SK-N-SH (cell line): ENCODE data around the gene THAP6. TPM values are rescaled to one million over a fixed set of nuclear protein-coding genes. Genes with fewer than 3 reads are reported as not detected.

Experiments
- CTCF ChIA-PET: fragments of 300-600, 350-600 bp; formaldehyde crosslinking; extraction: SDS; loops from one replicate; lab custom pipeline; 2021; lab: Yijun Ruan, JAX
- POLR2A ChIA-PET: fragments of 350-600 bp; sonication (Branson Sonifier 250); formaldehyde crosslinking; extraction: SDS; loops from one replicate; lab custom pipeline; 2020; ENCODE audit warnings: antibody characterized with exemption, inconsistent platforms; lab: Yijun Ruan, JAX
- DNase-seq: peaks from one replicate; pipeline ENCODE4 v3.0.0; 2012
- H2AFZ ChIP-seq: fragments of 200-600 bp; sonication (generic); 2 replicates; pipeline ENCODE4 v1.8.1; 2016; ENCODE audit warnings: antibody characterized with exemption, mild to moderate bottlenecking, low read depth
- H3F3A ChIP-seq: fragments of 200-600 bp; sonication (generic); replicated peaks from 2 replicates; pipeline ENCODE3; 2016; ENCODE audit warnings: antibody characterized with exemption, mild to moderate bottlenecking; ENCODE audit not compliant: insufficient read depth
- H3K27ac ChIP-seq, 2 experiments: fragments of 200-500 bp in 1 of 2; fragments of 200-600 bp in 1 of 2; sonication (Bioruptor generic) in 1 of 2; sonication (generic), shearing (Covaris generic) in 1 of 2; 2 replicates each; pipeline versions ENCODE4 v1.5.1 to v1.6.1; 2014 to 2016; ENCODE audit warnings: low read depth in 2 of 2, inconsistent platforms in 1 of 2, low read length in 1 of 2, mild to moderate bottlenecking in 1 of 2, mixed read lengths in 1 of 2
- H3K27me3 ChIP-seq: fragments of 200-600 bp; sonication (generic), shearing (Covaris generic); 2 replicates; pipeline ENCODE4 v1.6.1; 2016; ENCODE audit warnings: mixed run types; ENCODE audit not compliant: insufficient read depth
- H3K36me3 ChIP-seq, 2 experiments: fragments of 200-500 bp in 1 of 2; fragments of 200-600 bp in 1 of 2; sonication (Bioruptor generic) in 1 of 2; sonication (generic) in 1 of 2; replicated peaks in 1 of 2; 2 replicates each; pipeline versions ENCODE3 to v1.5.1; 2014 to 2016; ENCODE audit warnings: low read length in 1 of 2, mild to moderate bottlenecking in 1 of 2; ENCODE audit not compliant: insufficient read depth in 2 of 2, control insufficient read depth in 1 of 2
- H3K4me1 ChIP-seq, 2 experiments: fragments of 200-500 bp in 1 of 2; fragments of 200-600 bp in 1 of 2; sonication (Bioruptor generic) in 1 of 2; sonication (generic), shearing (Covaris generic) in 1 of 2; 2 replicates each; pipeline versions ENCODE4 v1.5.1 to v1.6.1; 2014 to 2016; ENCODE audit warnings: low read depth in 1 of 2, low read length in 1 of 2, mixed run types in 1 of 2; ENCODE audit not compliant: insufficient read depth in 2 of 2, control insufficient read depth in 1 of 2
- H3K4me2 ChIP-seq: fragments of 200-600 bp; sonication (generic), shearing (Covaris generic); 2 replicates; pipeline ENCODE4 v1.6.1; 2017; ENCODE audit warnings: mixed run types
- H3K4me3 ChIP-seq, 2 experiments: fragments of 200-500 bp in 1 of 2; fragments of 200-600 bp in 1 of 2; sonication (Bioruptor generic) in 1 of 2; sonication (generic), shearing (Covaris generic) in 1 of 2; 2 replicates each; pipeline versions ENCODE4 v1.5.1 to v1.8.1; 2014 to 2016; ENCODE audit warnings: low read depth in 2 of 2, inconsistent platforms in 1 of 2, low read length in 1 of 2, mild to moderate bottlenecking in 1 of 2, mixed read lengths in 1 of 2, moderate library complexity in 1 of 2
- H3K79me2 ChIP-seq: fragments of 200-600 bp; sonication (generic); 2 replicates; pipeline ENCODE4 v1.8.1; 2017; ENCODE audit warnings: mild to moderate bottlenecking; ENCODE audit not compliant: insufficient read depth
- H3K9ac ChIP-seq: fragments of 200-600 bp; sonication (generic); 2 replicates; pipeline ENCODE4 v1.6.1; 2017; ENCODE audit warnings: mixed run types
- H3K9me2 ChIP-seq: fragments of 200-600 bp; sonication (generic); 2 replicates; pipeline ENCODE4 v1.6.1; 2017; ENCODE audit warnings: mixed run types
- H3K9me3 ChIP-seq: fragments of 200-600 bp; sonication (generic); 2 replicates; pipeline ENCODE4 v1.6.1; 2017; ENCODE audit warnings: mixed run types, mild to moderate bottlenecking, moderate library complexity
- H4K20me1 ChIP-seq: fragments of 200-600 bp; sonication (generic); 2 replicates; pipeline ENCODE4 v1.6.1; 2017; ENCODE audit warnings: mild to moderate bottlenecking, mixed run types; ENCODE audit not compliant: insufficient read depth
- ELF1 ChIP-seq: IDR thresholded peaks from 2 replicates; pipeline ENCODE4 v1.4.0; 2012
- EP300 ChIP-seq, 2 experiments: IDR thresholded peaks; 2 replicates each; pipeline versions ENCODE4 v1.4.0 to v1.6.1; 2012; ENCODE audit warnings: borderline replicate concordance in 1 of 2, low read depth in 1 of 2, low read length in 1 of 2
- FOSL2 ChIP-seq: IDR thresholded peaks from 2 replicates; pipeline ENCODE4 v1.4.0; 2012; ENCODE audit warnings: low read depth, mild to moderate bottlenecking, moderate library complexity, borderline replicate concordance
- FOXM1 ChIP-seq: IDR thresholded peaks from 2 replicates; pipeline ENCODE4 v1.4.0; 2012; ENCODE audit warnings: low read depth, mild to moderate bottlenecking
- IRF3 ChIP-seq: fragments of 150-350 bp; IDR thresholded peaks from 2 replicates; pipeline ENCODE4 v1.6.1; 2016; ENCODE audit warnings: mild to moderate bottlenecking, low read depth, low read length
- JUND ChIP-seq: IDR thresholded peaks from 2 replicates; pipeline ENCODE4 v1.4.0; 2012
- MEF2A ChIP-seq: IDR thresholded peaks from 2 replicates; pipeline ENCODE4 v1.4.0; 2012; ENCODE audit warnings: low read depth, borderline replicate concordance
- MXI1 ChIP-seq: IDR thresholded peaks from 2 replicates; pipeline ENCODE4 v1.6.1; 2012; ENCODE audit warnings: mild to moderate bottlenecking, low read depth, low read length, improper control_type of control experiment
- NRF1 ChIP-seq: IDR thresholded peaks from 2 replicates; pipeline ENCODE4 v1.6.1; 2012; ENCODE audit warnings: low read depth, mild to moderate bottlenecking, low read length
- RCOR1 ChIP-seq: fragments of 150-350 bp; IDR thresholded peaks from 2 replicates; pipeline ENCODE4 v1.6.1; 2017; ENCODE audit warnings: antibody characterized with exemption, low read length
- TAF1 ChIP-seq: IDR thresholded peaks from 2 replicates; pipeline ENCODE4 v1.6.1; 2012; ENCODE audit warnings: low read depth, mild to moderate bottlenecking, low read length, moderate library complexity, borderline replicate concordance
- TEAD4 ChIP-seq: IDR thresholded peaks from 2 replicates; pipeline ENCODE4 v1.4.0; 2012; ENCODE audit warnings: mild to moderate bottlenecking, borderline replicate concordance; ENCODE audit not compliant: insufficient read depth
- ZBTB33 ChIP-seq: IDR thresholded peaks from 2 replicates; pipeline ENCODE4 v1.4.0; 2012; ENCODE audit warnings: low read depth, borderline replicate concordance
- WGBS: methylation state at CpG from one replicate; pipeline ENCODE4 v1.1.6; 2017; ENCODE audit warnings: low lambda C conversion rate; 5-methylcytosine and 5-hydroxymethylcytosine counted together
- polyA plus RNA-seq, 3 experiments: library from polyadenylated mRNA; depleted of rRNA; stranded (reverse); fragments of >200 nt; gene quantifications; 2 replicates each; pipeline ENCODE4 v1.2.3, GENCODE V29; 2012
- TF ChIP-seq, protein P1 (sequence below): IDR thresholded peaks from 2 replicates; pipeline ENCODE4 v1.4.0; 2012; ENCODE audit warnings: low read depth
- TF ChIP-seq, protein P2 (sequence below): IDR thresholded peaks from 2 replicates; pipeline ENCODE4 v1.6.1; 2012; ENCODE audit warnings: mild to moderate bottlenecking, low read depth, low read length, moderate library complexity
- TF ChIP-seq, protein P3 (sequence below): fragments of 200-600 bp; sonication (generic); IDR thresholded peaks from 2 replicates; pipeline ENCODE4 v1.6.1; 2017; ENCODE audit warnings: antibody characterized with exemption, mild to moderate bottlenecking, moderate library complexity

The THAP6 gene
- polyA plus RNA-seq, 1 of the 3 experiments (the other 2 are of a cell fraction), result 6.9 TPM

DNA sequence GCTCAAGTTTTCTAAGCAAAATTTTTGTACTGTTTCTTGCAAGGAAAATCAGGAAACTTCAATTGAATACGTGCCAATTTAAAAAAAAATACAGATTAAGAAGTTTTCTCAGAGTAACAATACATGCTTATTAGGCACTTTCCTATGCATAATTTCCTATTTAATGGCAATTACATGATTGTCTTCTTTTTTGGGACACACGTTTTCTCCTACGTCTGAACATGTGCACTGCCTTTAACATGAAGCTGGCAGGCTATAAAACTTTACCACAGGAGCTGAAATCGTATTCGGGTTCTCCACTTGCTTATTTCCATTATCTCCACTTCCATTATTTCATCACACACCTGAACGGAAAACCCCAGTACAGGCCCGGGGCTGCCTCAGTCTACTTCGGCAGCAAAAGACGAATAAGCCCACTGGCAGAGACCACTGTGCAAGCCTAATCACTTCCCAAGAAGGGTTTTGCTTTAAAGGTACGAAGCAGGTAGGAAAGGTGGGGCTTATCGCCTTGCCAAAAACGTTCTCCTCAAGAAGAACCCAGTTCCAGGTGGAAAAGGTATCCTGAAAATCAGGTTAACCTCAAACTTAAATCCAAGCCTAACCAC lies 645 bp upstream of the THAP6 start:
- POLR2A ChIA-PET, result interaction anchor here (1.2 to 1.4 kb wide), 3 partner anchors 12 to 29 kb away, joined by 4 to 6 read pairs (median 5); no protein-coding TSS in a partner anchor
- Histone ChIP-seq H2AFZ (peak overlapping the region; percentile 98), H3F3A (no peaks in the 10 kb centered on the region), H3K4me2 (peak overlapping the region; percentile 87), H3K27ac (peak overlapping the region; percentile 91 to 99), H3K36me3 (peaks cover 25 to 36% of the 10 kb centered on the region in 2 experiments), H3K79me2 (peaks cover 67% of the 10 kb centered on the region), H3K9ac (peak overlapping the region; percentile 83), H3K9me3 (no peaks in the 10 kb centered on the region), H4K20me1 (no peaks in the 10 kb centered on the region), H3K27me3 (no peaks in the 10 kb centered on the region), H3K4me1 (peaks cover 0 to 7% of the 10 kb centered on the region in 2 experiments; a peak in 2 of 4 replicates), H3K4me3 (peak overlapping the region; percentile 90 to 93), H3K9me2 (no peaks in the 10 kb centered on the region)
- no peak for TF ChIP-seq NRF1
- no peak for DNase-seq
- 2% methylated on average over 12 of the region's 12 CpGs for WGBS
- CTCF ChIA-PET, result interaction anchor here (0.6 to 1.6 kb wide), 3 partner anchors 16 to 1541 kb away, joined by 3 to 7 read pairs (median 4); partner anchors contain the start of gene USO1

DNA sequence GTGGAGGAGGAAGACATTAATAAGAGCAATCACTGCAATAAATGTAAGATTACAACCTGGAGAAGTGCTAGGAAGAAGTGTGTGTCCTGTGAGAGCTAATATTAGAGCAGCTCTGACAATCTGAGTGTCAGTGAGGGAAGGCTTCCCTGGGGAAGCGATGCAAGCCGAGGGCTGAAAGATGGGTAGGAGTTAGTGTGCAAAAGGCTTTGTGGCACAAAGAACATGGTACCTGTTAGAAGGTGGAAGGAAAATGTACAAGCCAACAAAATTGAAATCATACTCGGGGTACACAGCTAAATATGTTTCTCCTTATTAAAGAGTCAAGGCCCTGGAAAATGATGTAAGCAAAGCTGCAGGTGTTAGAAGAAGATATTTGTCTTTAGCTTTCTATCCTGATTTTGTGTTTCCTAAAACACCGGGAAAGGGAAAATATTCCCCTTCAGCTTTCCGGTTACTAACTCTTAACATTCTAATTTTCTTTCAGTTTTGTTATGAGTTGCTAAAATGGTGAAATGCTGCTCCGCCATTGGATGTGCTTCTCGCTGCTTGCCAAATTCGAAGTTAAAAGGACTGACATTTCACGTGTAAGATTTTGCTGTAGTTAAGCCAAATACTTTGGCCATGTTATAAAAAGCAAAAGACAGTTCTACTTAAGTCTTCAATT lies 808 bp downstream of the THAP6 start:
- Histone ChIP-seq H3K79me2 (peaks cover 55% of the 10 kb centered on the region), H3K9me3 (no peaks in the 10 kb centered on the region), H3K27me3 (no peaks in the 10 kb centered on the region), H3K9ac (peak overlapping the region; percentile 83), H3K36me3 (peaks cover 29 to 37% of the 10 kb centered on the region in 2 experiments), H4K20me1 (no peaks in the 10 kb centered on the region), H3F3A (no peaks in the 10 kb centered on the region), H3K27ac (peak overlapping the region; percentile 91 to 99), H3K4me1 (peaks cover 0 to 7% of the 10 kb centered on the region in 2 experiments; a peak in 2 of 4 replicates), H3K4me2 (peak overlapping the region; percentile 87), H3K4me3 (peak overlapping the region; percentile 90 to 93), H2AFZ (peak overlapping the region; percentile 71), H3K9me2 (no peaks in the 10 kb centered on the region)
- WGBS, result 28% methylated on average over 9 of the region's 9 CpGs
- CTCF ChIA-PET, result interaction anchor here (1.1 to 1.9 kb wide), 4 partner anchors 12 to 209 kb away, joined by 3 to 5 read pairs (median 4); partner anchors contain the start of gene USO1
- POLR2A ChIA-PET, result interaction anchor here (0.7 to 1.4 kb wide), 6 partner anchors 10 to 209 kb away, joined by 3 to 6 read pairs (median 4); partner anchors contain the start of gene USO1
- DNase-seq, result peak; percentile 7
- TF ChIP-seq JUND, result no peak
- TF ChIP-seq TAF1, result no peak
- TF ChIP-seq TEAD4, result no peak
- no peak for TF ChIP-seq MXI1
- TF ChIP-seq, protein P1, sequence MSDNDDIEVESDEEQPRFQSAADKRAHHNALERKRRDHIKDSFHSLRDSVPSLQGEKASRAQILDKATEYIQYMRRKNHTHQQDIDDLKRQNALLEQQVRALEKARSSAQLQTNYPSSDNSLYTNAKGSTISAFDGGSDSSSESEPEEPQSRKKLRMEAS, result no peak
- TF ChIP-seq MEF2A, result no peak
- no peak for TF ChIP-seq ZBTB33
- TF ChIP-seq, protein P2, sequence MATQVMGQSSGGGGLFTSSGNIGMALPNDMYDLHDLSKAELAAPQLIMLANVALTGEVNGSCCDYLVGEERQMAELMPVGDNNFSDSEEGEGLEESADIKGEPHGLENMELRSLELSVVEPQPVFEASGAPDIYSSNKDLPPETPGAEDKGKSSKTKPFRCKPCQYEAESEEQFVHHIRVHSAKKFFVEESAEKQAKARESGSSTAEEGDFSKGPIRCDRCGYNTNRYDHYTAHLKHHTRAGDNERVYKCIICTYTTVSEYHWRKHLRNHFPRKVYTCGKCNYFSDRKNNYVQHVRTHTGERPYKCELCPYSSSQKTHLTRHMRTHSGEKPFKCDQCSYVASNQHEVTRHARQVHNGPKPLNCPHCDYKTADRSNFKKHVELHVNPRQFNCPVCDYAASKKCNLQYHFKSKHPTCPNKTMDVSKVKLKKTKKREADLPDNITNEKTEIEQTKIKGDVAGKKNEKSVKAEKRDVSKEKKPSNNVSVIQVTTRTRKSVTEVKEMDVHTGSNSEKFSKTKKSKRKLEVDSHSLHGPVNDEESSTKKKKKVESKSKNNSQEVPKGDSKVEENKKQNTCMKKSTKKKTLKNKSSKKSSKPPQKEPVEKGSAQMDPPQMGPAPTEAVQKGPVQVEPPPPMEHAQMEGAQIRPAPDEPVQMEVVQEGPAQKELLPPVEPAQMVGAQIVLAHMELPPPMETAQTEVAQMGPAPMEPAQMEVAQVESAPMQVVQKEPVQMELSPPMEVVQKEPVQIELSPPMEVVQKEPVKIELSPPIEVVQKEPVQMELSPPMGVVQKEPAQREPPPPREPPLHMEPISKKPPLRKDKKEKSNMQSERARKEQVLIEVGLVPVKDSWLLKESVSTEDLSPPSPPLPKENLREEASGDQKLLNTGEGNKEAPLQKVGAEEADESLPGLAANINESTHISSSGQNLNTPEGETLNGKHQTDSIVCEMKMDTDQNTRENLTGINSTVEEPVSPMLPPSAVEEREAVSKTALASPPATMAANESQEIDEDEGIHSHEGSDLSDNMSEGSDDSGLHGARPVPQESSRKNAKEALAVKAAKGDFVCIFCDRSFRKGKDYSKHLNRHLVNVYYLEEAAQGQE, result no peak
- TF ChIP-seq RCOR1, result no peak
- TF ChIP-seq ELF1, result no peak
- no peak for TF ChIP-seq FOSL2
- TF ChIP-seq EP300 (IDR thresholded peaks at IDR 0.05; ENCODE audit: borderline replicate concordance in 1 of 2, low read depth in 1 of 2, low read length in 1 of 2), result no peak
- no peak for TF ChIP-seq FOXM1
- TF ChIP-seq, protein P3, sequence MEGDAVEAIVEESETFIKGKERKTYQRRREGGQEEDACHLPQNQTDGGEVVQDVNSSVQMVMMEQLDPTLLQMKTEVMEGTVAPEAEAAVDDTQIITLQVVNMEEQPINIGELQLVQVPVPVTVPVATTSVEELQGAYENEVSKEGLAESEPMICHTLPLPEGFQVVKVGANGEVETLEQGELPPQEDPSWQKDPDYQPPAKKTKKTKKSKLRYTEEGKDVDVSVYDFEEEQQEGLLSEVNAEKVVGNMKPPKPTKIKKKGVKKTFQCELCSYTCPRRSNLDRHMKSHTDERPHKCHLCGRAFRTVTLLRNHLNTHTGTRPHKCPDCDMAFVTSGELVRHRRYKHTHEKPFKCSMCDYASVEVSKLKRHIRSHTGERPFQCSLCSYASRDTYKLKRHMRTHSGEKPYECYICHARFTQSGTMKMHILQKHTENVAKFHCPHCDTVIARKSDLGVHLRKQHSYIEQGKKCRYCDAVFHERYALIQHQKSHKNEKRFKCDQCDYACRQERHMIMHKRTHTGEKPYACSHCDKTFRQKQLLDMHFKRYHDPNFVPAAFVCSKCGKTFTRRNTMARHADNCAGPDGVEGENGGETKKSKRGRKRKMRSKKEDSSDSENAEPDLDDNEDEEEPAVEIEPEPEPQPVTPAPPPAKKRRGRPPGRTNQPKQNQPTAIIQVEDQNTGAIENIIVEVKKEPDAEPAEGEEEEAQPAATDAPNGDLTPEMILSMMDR, result no peak
- no peak for TF ChIP-seq IRF3
- TF ChIP-seq NRF1, result no peak
